Left kidney (tissue), 2 donors: ENCODE results near the gene SRP54. TPM values are rescaled to one million over a fixed set of nuclear protein-coding genes. Genes with fewer than 3 reads are reported as not detected.
"Not testable (repeated sequence)": the region's sequence is repeated elsewhere in the genome, so short reads cannot be mapped to it uniquely, and the experiment has no call there.

Experiments used
- DNase-seq: peaks from one replicate; pipeline ENCODE4 v3.0.0-alpha.2; 2013
- polyA plus RNA-seq: library from polyadenylated mRNA; unstranded; fragments of 120-200 nt; gene quantifications from one replicate; pipeline ENCODE4 v1.2.1, GENCODE V29; 2013; ENCODE audit not compliant: insufficient read length

The SRP54 gene
- polyA plus RNA-seq, 1 donor: 89.3 TPM

DNA sequence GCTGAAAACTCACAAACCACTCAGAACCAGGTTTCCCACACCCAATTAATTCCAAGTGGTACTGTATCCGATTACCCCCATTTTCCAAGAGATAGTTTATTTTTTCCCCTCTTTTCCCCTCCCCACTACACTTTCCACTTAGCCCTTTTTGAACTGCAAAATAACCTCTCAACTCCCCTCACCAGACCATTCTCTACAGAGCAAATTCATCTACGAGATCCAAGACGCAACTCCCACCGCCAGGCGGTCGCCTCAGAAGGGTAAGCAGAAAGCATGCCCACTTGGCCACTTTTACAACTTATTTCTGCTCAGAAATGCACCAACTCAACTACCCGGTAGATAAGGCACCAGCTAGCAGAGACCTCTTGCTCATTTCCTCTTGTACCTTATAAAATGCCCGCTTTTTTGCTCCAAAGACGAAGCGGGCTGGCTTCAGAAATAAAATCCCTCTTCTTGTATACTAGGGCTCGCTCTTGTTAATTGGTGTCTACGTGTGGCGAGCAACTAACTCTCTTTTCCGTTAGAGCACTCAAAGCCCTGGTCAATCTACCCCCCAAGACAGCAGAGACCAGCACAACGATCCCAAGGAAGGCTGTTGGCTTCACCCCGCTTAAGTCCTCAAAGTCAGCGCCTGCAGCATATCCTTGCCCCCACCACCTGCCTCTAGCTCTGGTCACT, 910 bp upstream of the SRP54 start:
- peak; percentile 29 for DNase-seq

GRCh38 chr14:34983148-34983760, 462 bp downstream of the SRP54 start:
- no peak for DNase-seq

- no peak for DNase-seq
These were observed 994 bp downstream of the SRP54 start for GRCh38 chr14:34983786-34984185.

- no peak for DNase-seq
These were observed 2.9 kb downstream of the SRP54 start for GRCh38 chr14:34985740-34986139.

GRCh38 chr14:34987180-34987579, 4.4 kb downstream of the SRP54 start:
- no peak for DNase-seq

DNA sequence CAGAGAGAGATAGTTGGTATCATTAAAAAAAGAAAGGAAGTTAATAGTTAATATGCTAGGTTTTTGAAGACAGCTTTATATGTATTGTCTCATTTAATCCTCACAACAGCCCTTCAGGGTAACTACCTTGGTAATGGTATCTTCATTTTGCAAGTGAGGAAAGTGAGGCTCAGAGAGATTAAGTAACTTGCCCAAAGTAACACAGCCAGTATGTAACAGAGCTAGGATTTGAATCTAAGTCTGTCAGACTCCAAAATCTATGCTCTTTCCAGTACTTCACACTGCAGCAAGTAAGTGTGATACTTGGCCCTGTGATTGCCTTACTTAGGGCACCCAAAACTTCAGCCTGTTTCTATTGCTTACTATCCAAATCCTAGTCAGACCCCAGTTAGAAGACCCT, 7.0 kb downstream of the SRP54 start:
- DNase-seq: no peak

- DNase-seq: no peak
These were observed 10.6 kb downstream of the SRP54 start for GRCh38 chr14:34993426-34993825.

GRCh38 chr14:34994668-34995067, 11.9 kb downstream of the SRP54 start:
- DNase-seq: no peak

- no peak for DNase-seq
These were observed 15.0 kb downstream of the SRP54 start for GRCh38 chr14:34997762-34998161.

GRCh38 chr14:34999500-34999899, 16.7 kb downstream of the SRP54 start:
- DNase-seq: no peak

DNA sequence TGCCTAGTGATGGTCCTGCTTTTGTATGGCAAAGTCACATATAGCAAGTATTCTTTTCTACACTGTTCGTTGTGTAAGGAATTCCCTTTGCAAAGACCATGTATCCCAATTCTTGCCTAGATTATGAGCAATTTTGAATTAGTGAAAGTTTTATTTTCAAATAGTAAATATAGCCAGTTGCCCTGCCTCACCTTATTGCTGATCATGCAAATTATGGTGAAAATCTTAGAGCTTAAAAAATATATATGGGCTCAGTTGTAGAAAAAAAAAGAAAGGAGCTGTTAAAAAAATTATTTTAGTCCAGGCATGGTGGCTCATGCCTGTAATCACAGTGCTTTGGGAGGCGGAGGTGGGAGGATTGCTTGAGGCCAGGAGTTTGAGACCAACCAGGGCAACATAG, 18.8 kb downstream of the SRP54 start:
- DNase-seq: no peak

DNA sequence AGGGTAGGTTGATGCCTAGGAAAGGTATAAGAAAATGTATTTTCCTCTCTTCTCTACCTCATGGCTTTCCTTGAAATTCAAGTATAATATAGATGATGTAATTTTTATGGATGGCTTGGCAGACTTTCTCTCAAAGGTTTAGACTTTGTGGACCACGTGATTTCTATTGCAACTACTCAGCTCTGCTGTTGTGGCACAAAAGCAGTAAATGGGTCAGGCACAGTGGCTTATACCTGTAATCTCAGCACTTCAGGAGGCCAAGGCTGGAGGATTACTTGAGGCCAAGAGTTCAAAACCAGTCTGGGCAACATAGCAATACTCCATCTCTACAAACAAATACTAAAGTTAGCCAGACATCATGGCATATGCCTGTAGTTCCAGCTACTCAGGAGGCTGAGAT, 22.0 kb downstream of the SRP54 start:
- no peak for DNase-seq

- DNase-seq: no peak
These were observed 33.8 kb downstream of the SRP54 start for GRCh38 chr14:35016568-35016967.

GRCh38 chr14:35020713-35021112, 37.9 kb downstream of the SRP54 start:
- no peak for DNase-seq

DNA sequence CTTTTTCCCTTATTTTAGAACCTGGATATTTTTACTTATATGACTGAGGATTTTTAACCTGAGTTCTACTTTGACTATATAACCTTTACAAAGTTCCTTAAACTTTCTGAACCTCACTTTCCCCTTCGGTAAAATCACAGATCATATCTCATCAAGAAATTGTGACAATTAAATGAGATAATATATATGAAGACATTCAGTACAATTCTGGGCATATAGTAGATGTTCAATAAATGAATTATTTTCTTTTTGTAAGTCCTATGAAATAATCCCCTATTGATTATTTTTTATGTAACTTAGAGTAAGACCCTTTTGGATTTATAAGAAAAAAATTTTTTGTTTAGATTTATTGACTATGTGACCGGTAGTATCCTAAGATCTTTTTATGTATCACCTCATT, 45.6 kb downstream of the SRP54 start:
- DNase-seq: no peak

DNA sequence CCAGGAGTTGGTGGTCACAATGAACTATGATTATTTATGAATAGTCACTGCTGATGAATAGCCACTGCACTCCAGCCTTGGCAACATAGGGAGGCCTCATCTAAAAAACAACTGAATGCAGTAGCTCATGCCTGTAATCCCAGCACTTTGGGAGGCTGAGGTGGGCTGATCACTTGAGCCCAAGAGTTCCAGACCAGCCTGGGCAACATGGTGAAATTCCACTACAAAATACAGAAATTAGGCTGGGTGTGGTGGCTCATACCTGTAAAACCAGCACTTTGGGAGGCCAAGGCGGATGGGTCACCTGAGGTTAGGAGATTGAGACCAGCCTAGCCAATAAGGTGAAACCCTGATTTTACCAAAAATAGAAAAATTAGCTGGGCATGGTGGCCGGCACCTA, 49.8 kb downstream of the SRP54 start:
- no peak for DNase-seq

DNA sequence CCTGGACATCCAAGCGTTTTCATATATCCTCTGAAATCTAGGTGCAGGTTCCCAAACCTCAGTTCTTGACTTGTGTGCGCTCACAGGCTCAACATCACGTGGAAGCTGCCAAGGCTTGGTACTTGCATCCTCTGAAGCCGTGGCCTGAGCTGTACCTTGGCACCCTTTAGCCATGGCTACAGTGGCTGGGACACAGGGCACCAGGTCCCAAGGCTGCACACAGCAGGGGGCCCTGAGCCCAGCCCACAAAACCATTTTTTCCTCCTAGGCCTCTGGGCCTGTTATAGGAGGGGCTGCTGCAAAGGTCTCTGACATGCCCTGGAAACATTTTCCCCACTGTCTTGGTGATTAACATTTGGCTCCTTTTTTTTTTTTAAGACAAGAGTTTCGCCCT, 51.6 kb downstream of the SRP54 start:
- no peak for DNase-seq

GRCh38 chr14:35034944-35035554, 52.3 kb downstream of the SRP54 start:
- DNase-seq: not testable (repeated sequence)

DNA sequence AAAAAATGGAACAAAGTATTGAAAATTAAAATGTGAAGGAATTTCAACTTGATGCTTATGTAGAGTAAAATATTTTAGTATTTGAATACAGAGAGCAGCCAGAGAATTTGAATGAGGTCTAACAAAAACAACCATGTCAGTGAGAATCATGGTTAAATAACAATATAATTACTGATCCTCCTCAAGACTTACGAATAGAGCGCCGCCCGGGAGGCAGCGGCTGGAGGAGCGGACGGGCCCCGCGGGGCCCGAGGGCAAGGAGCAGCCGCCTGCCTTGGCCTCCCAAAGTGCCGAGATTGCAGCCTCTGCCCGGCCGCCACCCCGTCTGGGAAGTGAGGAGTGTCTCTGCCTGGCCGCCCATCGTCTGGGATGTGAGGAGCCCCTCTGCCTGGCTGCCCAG, 55.5 kb downstream of the SRP54 start:
- DNase-seq: not testable (repeated sequence)

- DNase-seq: no peak
These were observed 59.8 kb downstream of the SRP54 start for GRCh38 chr14:35042632-35043031.

GRCh38 chr14:35043046-35043445, 60.3 kb downstream of the SRP54 start:
- DNase-seq: no peak

GRCh38 chr14:35044939-35045797, 62.4 kb downstream of the SRP54 start:
- DNase-seq: no peak

- no peak for DNase-seq
These were observed 62.9 kb downstream of the SRP54 start for GRCh38 chr14:35045798-35046047.
